HepG2 (cell line): ENCODE results near the gene NRN1L. TPM values are rescaled to one million over a fixed set of nuclear protein-coding genes. Genes with fewer than 3 reads are reported as not detected.

ENCODE experiments used
- ATAC-seq: fragments of 200-7000 bp; cut with Tn5 transposase; 3 replicates; pipeline ENCODE4 v1.9.1; 2020; ENCODE audit warnings: mild to moderate bottlenecking, moderate library complexity
- BruUV-seq: library from RNA; stranded (reverse); fragments of 400-500 nt; replicated peaks from 2 replicates; lab custom pipeline; 2021; lab: Mats Ljungman, UMichigan
- CTCF ChIA-PET: fragments of 300-600 bp; formaldehyde crosslinking; extraction: SDS; loops from one replicate; lab custom pipeline; 2021; ENCODE audit warnings: low total read pairs, inconsistent platforms, low intra/inter-chr PET ratio; lab: Yijun Ruan, JAX
- POLR2A ChIA-PET: fragments of 350-600 bp; sonication (Branson Sonifier 250); formaldehyde crosslinking; loops from one replicate; lab custom pipeline; 2020; ENCODE audit warnings: antibody characterized with exemption, inconsistent platforms; lab: Yijun Ruan, JAX
- DNase-seq: peaks from one replicate; pipeline ENCODE4 v3.0.0-alpha.2; 2015; ENCODE audit warnings: low spot score
- FAIRE-seq: peaks from 3 replicates; lab custom pipeline; 2011; peaks lifted over from hg19 to GRCh38; lab: Jason Lieb, UNC
- H2AFZ ChIP-seq: one replicate; pipeline ENCODE4 v1.6.1; 2011; ENCODE audit warnings: low read length, inconsistent platforms
- H3K27ac ChIP-seq: fragments of 300-600 bp; 3 replicates; pipeline ENCODE4 v1.8.0; 2011; ENCODE audit warnings: mixed run types, mild to moderate bottlenecking, mixed read lengths, low read length, inconsistent platforms; ENCODE audit not compliant: insufficient read depth; ENCODE audit errors: extremely low read length
- H3K27me3 ChIP-seq, 2 experiments: fragments of 200-600 bp in 1 of 2; 2 replicates in 1 of 2; 3 replicates in 1 of 2; pipeline versions ENCODE4 v1.6.0 to v1.8.0; 2011; ENCODE audit warnings: low read length in 2 of 2, mild to moderate bottlenecking in 2 of 2, moderate library complexity in 2 of 2, inconsistent platforms in 1 of 2; ENCODE audit not compliant: insufficient read depth in 2 of 2, control insufficient read depth in 1 of 2
- H3K36me3 ChIP-seq, 2 experiments: fragments of 200-600 bp in 1 of 2; replicated peaks in 1 of 2; 2 replicates in 1 of 2; 3 replicates in 1 of 2; pipeline versions ENCODE4 v1.5.1 to v1.8.0; 2011; ENCODE audit warnings: low read length in 2 of 2, inconsistent platforms in 1 of 2; ENCODE audit not compliant: insufficient read depth in 2 of 2, control insufficient read depth in 1 of 2
- H3K4me1 ChIP-seq: 2 replicates; pipeline ENCODE4 v1.5.1; 2012; ENCODE audit warnings: low read length, inconsistent platforms; ENCODE audit not compliant: insufficient read depth
- H3K4me2 ChIP-seq: 2 replicates; pipeline ENCODE4 v1.6.0; 2011; ENCODE audit warnings: low read depth, low read length, inconsistent platforms
- H3K4me3 ChIP-seq, 3 experiments: fragments of 200-600 bp in 1 of 3; sonication (generic), shearing (Covaris generic) in 1 of 3; replicated peaks in 1 of 3; 2 replicates each; pipeline ENCODE4 v1.5.1; 2011 to 2016; ENCODE audit warnings: low read length in 3 of 3, inconsistent platforms in 2 of 3, low read depth in 2 of 3, mild to moderate bottlenecking in 2 of 3, control low read depth in 1 of 3, mixed read lengths in 1 of 3; ENCODE audit not compliant: insufficient read depth in 1 of 3
- H3K79me2 ChIP-seq: one replicate; pipeline ENCODE4 v1.6.1; 2011; ENCODE audit warnings: low read length, inconsistent platforms; ENCODE audit not compliant: insufficient read depth
- H3K9ac ChIP-seq: 2 replicates; pipeline ENCODE4 v1.6.0; 2011; ENCODE audit warnings: mild to moderate bottlenecking, low read depth, low read length, inconsistent platforms; ENCODE audit not compliant: insufficient read depth
- H3K9me3 ChIP-seq: 2 replicates; pipeline ENCODE4 v1.5.1; 2012; ENCODE audit warnings: mild to moderate bottlenecking, low read length
- H4K20me1 ChIP-seq: 2 replicates; pipeline ENCODE4 v1.6.0; 2011; ENCODE audit warnings: inconsistent platforms, mild to moderate bottlenecking, low read length, moderate library complexity; ENCODE audit not compliant: insufficient read depth
- FOXO1 ChIP-seq: sonication (generic); formaldehyde crosslinking; IDR thresholded peaks from 2 replicates; pipeline ENCODE4 v1.4.0; 2020; ENCODE audit warnings: missing genetic modification reagents
- GRHL1 ChIP-seq: sonication (generic); formaldehyde crosslinking; conservative IDR thresholded peaks from 2 replicates; pipeline ENCODE4 v1.8.0; 2022; ENCODE audit warnings: missing genetic modification reagents
- POLR2A ChIP-seq, 2 experiments: IDR thresholded peaks; 2 replicates each; pipeline ENCODE4 v1.6.1; 2011; ENCODE audit warnings: low read depth in 2 of 2, low read length in 2 of 2, mild to moderate bottlenecking in 1 of 2, moderate library complexity in 1 of 2; ENCODE audit not compliant: insufficient read depth in 1 of 2
- ZNF605 ChIP-seq: sonication (generic); formaldehyde crosslinking; IDR thresholded peaks from 2 replicates; pipeline ENCODE4 v1.8.0; 2022; ENCODE audit warnings: mild to moderate bottlenecking, missing genetic modification reagents
- ZNF687 ChIP-seq: sonication (generic); formaldehyde crosslinking; IDR thresholded peaks from 2 replicates; pipeline ENCODE4 v1.5.1; 2020; ENCODE audit warnings: mild to moderate bottlenecking, missing genetic modification reagents, moderate library complexity
- WGBS: methylation state at CpG from one replicate; pipeline ENCODE4 v1.1.6; 2017; ENCODE audit warnings: low lambda C conversion rate; 5-methylcytosine and 5-hydroxymethylcytosine counted together
- in situ Hi-C: cut with HindIII; loops from 2 replicates; pipeline ENCODE4 v1.10.0; 2017; ENCODE audit warnings: low pct_unique_long_range_greater_than_20kb; ENCODE audit not compliant: extremely low pct_ligation_motif_present
- intact Hi-C: fragments of 100-400 bp; cut with micrococcal nuclease; formaldehyde crosslinking; loops from one replicate; pipeline ENCODE4 v1.10.0; 2022; ENCODE audit not compliant: unreplicated experiment
- polyA plus RNA-seq, 8 experiments: library from polyadenylated mRNA; depleted of rRNA in 3 of 8; stranded (reverse) in 7 of 8; unstranded in 1 of 8; fragments of >200 nt; fragmentation: Illumina TruSeq in 4 of 8; extraction: Trizol in 4 of 8; gene quantifications; 2 replicates each; pipeline versions ENCODE4 v1.2.1 to v1.2.3, GENCODE V29; 2011 to 2016; ENCODE audit warnings: low read depth in 4 of 8, missing spikeins in 1 of 8, mixed read lengths in 1 of 8; ENCODE audit not compliant: insufficient read depth in 1 of 8
- total RNA-seq, 5 experiments: library from RNA; depleted of rRNA; stranded (reverse); fragments of >200 nt; fragmentation: Illumina TruSeq; extraction: Trizol; gene quantifications; 2 replicates each; pipeline ENCODE4 v1.2.3, GENCODE V29; 2016; ENCODE audit warnings: low read depth in 1 of 5

Gene NRN1L
- total and polyA plus RNA-seq, 2 of the 13 experiments (the other 11 are each of a cell fraction or from before 2014, with no cell fraction given): 0.53 to 1.2 TPM

GRCh38 chr16:67931712-67932461, 47.2 kb downstream of the NRN1L start, which contains the start of gene CTRL (continued):
- TF ChIP-seq ZNF687 (CRISPR knock-in tag) (peak; percentile 27; the same call in 1 of the 2 replicates), FOXO1 (CRISPR knock-in tag) (peak; percentile 38; the same call in 1 of the 2 replicates)
- TF ChIP-seq, all 625 proteins: peak for 14

GRCh38 chr16:67932462-67932840, 47.8 kb downstream of the NRN1L start:
- Histone ChIP-seq H3K27me3 (no peaks in the 10 kb centered on the region; a peak in 1 of 5 replicates), H3K9me3 (no peaks in the 10 kb centered on the region), H3K9ac (no peak overlapping the region), H3K79me2 (peaks cover 23% of the 10 kb centered on the region), H2AFZ (no peak overlapping the region), H3K36me3 (peaks cover 15 to 22% of the 10 kb centered on the region in 2 experiments; a peak in 4 of 5 replicates), H3K27ac (no peak overlapping the region), H4K20me1 (no peaks in the 10 kb centered on the region; the same call in 1 of the 2 replicates), H3K4me1 (peaks cover 26% of the 10 kb centered on the region), H3K4me2 (no peak overlapping the region), H3K4me3 (no peak overlapping the region)
- intact Hi-C loops (no loop called here), in situ Hi-C loops (loop anchor here (10.0 kb wide), 1 partner anchor 268 kb away; the partner anchor contains the start of genes ACD, C16orf86, ENKD1 and PARD6A)
- POLR2A ChIA-PET: interaction anchor here (2.4 to 3.7 kb wide), 2 partner anchors 11 to 39 kb away, joined by 8 to 32 read pairs; partner anchors contain the start of genes LCAT and PSKH1
- WGBS: 98% methylated on average over 4 of the region's 4 CpGs
- BruUV-seq: no TSS peak
- TF ChIP-seq POLR2A (IDR thresholded peaks at IDR 0.05; ENCODE audit: insufficient read depth in 1 of 2, low read depth in 2 of 2, low read length in 2 of 2): 0 out of 4 replicates have a peak, but pooled peaks of 1 of the 2 experiments have one; percentile 3
- TF ChIP-seq GRHL1 (CRISPR knock-in tag): no peak
- 0 out of 2 replicates have a peak, but pooled peaks have one; percentile 23 for TF ChIP-seq ZNF605
- ATAC-seq (no peak), DNase-seq (no peak), FAIRE-seq (no peak)
- CTCF ChIA-PET: interaction anchor here (0.9 kb wide), 1 partner anchor 116 kb away, joined by 3 read pairs; no protein-coding TSS in a partner anchor
